AG10803 (cell line): ENCODE measurements around the gene IKBIP.
A peak's percentile ranks its signal among the peaks of the same experiment; 100 is the strongest.

Experiments used
- DNase-seq: peaks from one replicate; pipeline ENCODE4 v3.0.0; 2010; ENCODE audit warnings: low read depth
- H3K4me3 ChIP-seq: 2 replicates; pipeline ENCODE4 v1.5.1; 2011; ENCODE audit warnings: mild to moderate bottlenecking, low read length, control low read depth
- CTCF ChIP-seq: conservative IDR thresholded peaks from 2 replicates; pipeline ENCODE4 v1.5.1; 2011; ENCODE audit warnings: mild to moderate bottlenecking, low read length, control low read depth, inconsistent platforms

Gene IKBIP

GRCh38 chr12:98644712-98645571 is at the start of gene IKBIP, which contains the start of gene APAF1:
Gene IKBIP, minus strand, starts transcription at chr12:98644788. Its CDS starts 87 bp downstream, at chr12:98644701.
Gene APAF1, plus strand, starts transcription at chr12:98645290. Its CDS starts 3,070 bp downstream, at chr12:98648360.
- TF ChIP-seq CTCF: 0 out of 2 replicates have a peak, but pooled peaks have one; percentile 1
- peak; percentile 95 for DNase-seq
- peak within 1 kb of the TSS; percentile 84 for H3K4me3 ChIP-seq

GRCh38 chr12:98691351-98691750 is 46.8 kb upstream of the IKBIP start:
- no peak overlapping the region for H3K4me3 ChIP-seq
- TF ChIP-seq CTCF: no peak
- no peak for DNase-seq

- peak; percentile 8 for DNase-seq
- TF ChIP-seq CTCF: no peak
- no peak overlapping the region for H3K4me3 ChIP-seq
Observed at GRCh38 chr12:98686603-98687002, 42.0 kb upstream of the IKBIP start.

GRCh38 chr12:98684199-98684598 is 39.6 kb upstream of the IKBIP start:
- no peak overlapping the region for H3K4me3 ChIP-seq
- no peak for TF ChIP-seq CTCF
- no peak for DNase-seq

- TF ChIP-seq CTCF: no peak
- no peak for DNase-seq
Observed at GRCh38 chr12:98679611-98680005, 35.0 kb upstream of the IKBIP start.

GRCh38 chr12:98678946-98679610 is 34.5 kb upstream of the IKBIP start:
- DNase-seq: no peak
- no peak for TF ChIP-seq CTCF

More at GRCh38 chr12:98679611-98680005, 35.0 kb upstream of the IKBIP start:
- H3K4me3 ChIP-seq: no peak overlapping the region

More at GRCh38 chr12:98678946-98679610, 34.5 kb upstream of the IKBIP start:
- no peak overlapping the region for H3K4me3 ChIP-seq
